ENCODE data around the gene WDSUB1. TPM values are rescaled to one million over a fixed set of nuclear protein-coding genes. Genes with fewer than 3 reads are reported as not detected.
A peak's percentile ranks its signal among the peaks of the same experiment; 100 is the strongest.

WDSUB1 gene
- total RNA-seq, 1 donor from 2014 or later, result 16.5 TPM

DNA sequence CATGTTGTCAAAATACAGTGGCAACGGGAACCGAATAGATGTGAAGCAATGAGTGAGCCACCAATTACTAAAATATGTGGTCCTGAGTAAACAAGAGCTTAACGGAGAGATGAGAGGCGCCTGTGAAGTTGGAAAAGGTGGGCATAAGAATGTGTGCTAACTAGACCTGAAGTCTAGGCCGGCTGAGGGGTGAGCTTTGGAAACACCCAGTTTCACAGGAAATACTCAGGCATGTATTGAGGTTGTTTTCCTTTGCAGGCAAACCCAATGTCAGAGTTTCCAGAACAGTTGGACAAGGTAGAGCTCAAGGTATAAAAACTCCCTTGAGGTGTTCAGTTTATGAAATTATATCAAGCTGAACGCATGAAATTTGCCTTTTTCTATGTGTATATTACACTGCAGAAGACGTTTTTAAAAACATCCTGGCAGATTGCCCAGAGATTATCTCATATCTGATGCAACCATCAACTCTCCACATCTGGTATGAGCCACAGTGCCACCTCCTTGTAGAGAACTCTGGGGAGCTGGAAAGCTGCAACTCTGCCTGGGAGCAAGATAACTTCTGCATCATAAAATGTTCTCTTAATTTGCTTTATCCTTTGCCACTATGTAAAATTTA is 3.9 kb upstream of the WDSUB1 start:
- TF ChIP-seq CTCF (IDR thresholded peaks at IDR 0.05), result no peak
- Histone ChIP-seq H3K27ac (no peak overlapping the region), H3K36me3 (no peaks in the 10 kb centered on the region), H3K9me3 (no peaks in the 10 kb centered on the region), H3K27me3 (ENCODE audit: low read depth) (no peaks in the 10 kb centered on the region), H3K4me1 (peaks cover 15% of the 10 kb centered on the region), H3K4me3 (no peak overlapping the region)
- DNase-seq (no peak), ATAC-seq (no peak)
- intact Hi-C loops (cut with DNase I), result no loop called here

- Histone ChIP-seq H3K4me3 (no peak overlapping the region), H3K27ac (peak overlapping the region; percentile 91), H3K4me1 (peaks cover 27% of the 10 kb centered on the region), H3K36me3 (no peaks in the 10 kb centered on the region), H3K27me3 (ENCODE audit: low read depth) (no peaks in the 10 kb centered on the region), H3K9me3 (no peaks in the 10 kb centered on the region)
- no peak for TF ChIP-seq CTCF (IDR thresholded peaks at IDR 0.05)
- ATAC-seq, result no peak
- DNase-seq, result no peak
- intact Hi-C loops (cut with DNase I), result no loop called here
Observed at GRCh38 chr2:159287733-159288132, 1.2 kb upstream of the WDSUB1 start.

- Histone ChIP-seq H3K27ac (peak overlapping the region; percentile 91), H3K4me1 (peaks cover 27% of the 10 kb centered on the region), H3K27me3 (ENCODE audit: low read depth) (no peaks in the 10 kb centered on the region), H3K9me3 (no peaks in the 10 kb centered on the region), H3K4me3 (peak overlapping the region; percentile 70), H3K36me3 (peaks cover under 1% of the 10 kb centered on the region)
- DNase-seq (peak; percentile 100), ATAC-seq (peak; percentile 99 to 100)
- TF ChIP-seq CTCF (IDR thresholded peaks at IDR 0.05), result no peak
- intact Hi-C loops (cut with DNase I), result no loop called here
Observed at GRCh38 chr2:159286709-159287441, 372 bp upstream of the WDSUB1 start.

DNA sequence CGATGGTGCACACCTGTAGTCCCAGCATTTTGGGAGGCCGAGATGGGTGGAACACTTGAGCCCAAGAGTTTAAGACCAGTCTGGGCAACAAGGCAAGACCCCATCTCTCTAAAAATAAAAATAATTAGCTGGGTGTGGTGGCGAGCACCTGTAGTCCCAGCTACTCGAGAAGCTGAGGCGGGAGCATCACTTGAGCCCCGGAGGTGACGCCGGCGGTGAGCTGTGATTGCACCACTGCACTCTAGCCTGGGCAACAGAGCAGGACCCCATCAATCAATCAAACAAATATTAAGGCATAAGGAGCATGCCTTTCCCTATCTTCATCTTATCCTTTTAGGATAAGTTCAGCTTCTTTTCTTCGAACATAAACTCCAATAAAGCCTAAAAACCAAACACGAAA is 1.1 kb downstream of the WDSUB1 start:
- Histone ChIP-seq H3K27ac (peak overlapping the region; percentile 91), H3K4me3 (peak overlapping the region; percentile 70), H3K36me3 (peaks cover 9% of the 10 kb centered on the region), H3K4me1 (peaks cover 22% of the 10 kb centered on the region), H3K9me3 (no peaks in the 10 kb centered on the region), H3K27me3 (ENCODE audit: low read depth) (no peaks in the 10 kb centered on the region)
- peak; percentile 57 for DNase-seq
- no peak for ATAC-seq
- TF ChIP-seq CTCF (IDR thresholded peaks at IDR 0.05), result no peak
- intact Hi-C loops (cut with DNase I), result no loop called here

DNA sequence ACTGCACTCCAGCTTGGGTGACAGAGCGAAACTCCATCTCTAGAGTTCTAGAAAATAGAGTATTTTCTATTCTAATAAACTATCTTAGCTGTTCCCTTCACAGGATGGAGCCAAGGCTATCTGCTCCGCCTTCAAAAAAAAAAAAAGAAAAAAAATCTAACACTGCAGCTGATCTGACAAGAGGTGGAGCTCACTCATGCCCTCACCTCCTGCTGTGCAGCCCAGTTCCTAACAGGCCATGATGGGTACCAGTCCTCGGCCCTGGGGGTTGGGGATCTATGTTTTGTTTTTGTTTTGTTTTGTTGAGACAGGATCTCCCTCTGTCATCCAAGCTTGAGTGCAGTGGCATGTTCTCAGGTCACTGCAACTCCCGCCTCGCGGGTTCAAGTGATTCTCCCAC is 3.0 kb downstream of the WDSUB1 start:
- no peak for TF ChIP-seq CTCF (IDR thresholded peaks at IDR 0.05)
- Histone ChIP-seq H3K27ac (no peak overlapping the region), H3K27me3 (ENCODE audit: low read depth) (no peaks in the 10 kb centered on the region), H3K4me1 (peaks cover 18% of the 10 kb centered on the region), H3K36me3 (peaks cover 23% of the 10 kb centered on the region), H3K9me3 (no peaks in the 10 kb centered on the region), H3K4me3 (no peak overlapping the region)
- DNase-seq, result no peak
- ATAC-seq, result no peak
- intact Hi-C loops (cut with DNase I), result no loop called here

Measured in lower lobe of right lung (tissue), 2 donors.